ENCODE results near the gene GBX1.
A peak's percentile ranks its signal among the peaks of the same experiment; 100 is the strongest.

The GBX1 gene

DNA sequence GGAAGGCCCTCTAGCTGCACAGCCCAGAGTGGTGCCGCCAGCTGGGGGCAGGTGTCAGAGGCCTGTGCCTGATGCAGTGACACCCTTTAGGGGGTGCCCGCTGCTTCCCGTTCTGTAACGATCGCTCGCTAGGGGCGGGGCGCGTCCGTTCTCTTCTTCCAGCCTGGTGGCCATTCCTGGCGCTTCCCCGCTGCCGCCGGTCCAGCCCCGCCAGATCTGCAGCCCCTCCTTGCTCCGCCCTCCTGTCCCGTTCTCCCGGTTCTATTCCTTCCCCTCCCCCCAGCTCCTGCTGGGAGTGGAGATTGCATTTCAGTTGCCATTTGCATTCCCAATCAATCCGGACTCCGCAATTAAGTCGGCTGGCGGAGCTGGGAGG, 42.0 kb downstream of the GBX1 start:
- peak; percentile 69 to 92 for DNase-seq

DNA sequence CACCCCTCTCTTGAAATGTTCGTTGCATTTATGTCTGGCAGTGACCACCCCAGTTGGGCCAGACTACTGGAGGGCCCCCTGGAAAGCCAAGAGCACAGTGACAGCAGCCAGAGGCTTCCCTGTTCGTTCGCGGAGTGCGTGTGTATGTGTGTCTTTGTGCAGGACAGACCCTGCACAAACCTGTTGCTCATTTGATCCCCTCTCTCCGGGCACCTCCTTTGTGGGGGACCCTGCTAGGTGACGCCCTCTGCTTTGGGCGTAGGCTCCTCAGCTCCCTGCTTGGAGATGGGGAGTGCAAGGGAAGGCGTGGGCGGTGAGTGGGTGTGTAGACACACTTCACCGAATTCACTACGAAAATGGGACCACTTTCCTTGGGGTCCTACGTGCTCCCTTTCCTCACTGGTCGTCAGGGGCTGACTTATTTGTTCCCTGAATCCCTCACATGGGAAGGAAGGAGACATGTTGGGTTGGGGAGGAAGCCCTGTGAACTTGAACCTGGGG, 42.5 kb downstream of the GBX1 start:
- DNase-seq = no peak

DNA sequence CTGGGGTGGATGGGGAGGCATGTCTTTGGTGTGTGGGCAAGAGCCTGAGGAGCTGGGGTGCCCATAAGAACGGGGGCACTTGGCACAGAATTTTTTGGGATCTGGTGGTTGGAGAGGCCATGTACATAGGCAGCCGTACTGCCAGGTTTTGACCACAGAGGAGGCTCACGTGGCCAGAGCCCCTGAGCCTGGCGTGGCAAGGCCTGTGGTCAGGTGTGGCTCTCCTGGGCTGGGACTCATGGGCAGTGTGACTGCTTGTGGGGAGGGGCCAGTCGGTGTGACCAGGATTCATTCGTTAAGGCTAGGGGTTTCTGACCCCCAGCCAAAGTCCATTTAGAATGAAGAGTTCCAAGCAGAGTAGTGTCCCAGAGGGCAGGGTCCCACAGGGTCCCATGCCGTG, 43.0 kb downstream of the GBX1 start:
- DNase-seq = no peak

DNA sequence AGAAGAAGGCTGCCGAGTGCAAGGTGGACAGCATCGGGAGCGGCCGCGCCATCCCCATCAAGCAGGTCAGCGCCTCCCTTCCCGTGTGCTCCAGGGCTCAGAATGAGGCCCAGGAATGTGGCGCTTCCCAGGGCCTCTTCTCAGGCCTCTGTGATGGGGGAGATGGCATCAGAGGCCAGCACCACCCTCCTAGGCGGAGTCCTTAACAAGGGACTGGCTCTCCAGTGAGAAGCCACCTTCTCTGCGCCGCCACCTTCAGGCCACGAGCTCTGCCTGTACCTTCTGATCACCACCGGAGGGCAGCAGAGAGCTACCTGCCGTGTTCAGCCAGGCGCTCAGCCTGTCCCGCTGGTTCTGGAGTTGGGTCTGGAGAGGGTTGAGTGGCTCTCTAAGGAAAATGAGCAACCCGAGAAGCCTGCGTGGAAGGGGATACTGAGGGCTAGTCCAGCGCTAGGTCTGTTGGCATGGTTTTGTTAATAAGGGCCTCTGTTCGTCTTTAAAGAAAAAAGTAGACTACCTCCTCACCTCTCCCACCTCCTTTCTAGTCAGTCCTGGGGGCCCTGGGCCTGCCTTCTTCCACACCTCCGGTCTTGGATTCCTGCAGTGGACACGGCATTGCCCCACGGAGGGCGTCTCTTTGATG, 43.6 kb downstream of the GBX1 start:
- DNase-seq = peak; percentile 70 to 90

DNA sequence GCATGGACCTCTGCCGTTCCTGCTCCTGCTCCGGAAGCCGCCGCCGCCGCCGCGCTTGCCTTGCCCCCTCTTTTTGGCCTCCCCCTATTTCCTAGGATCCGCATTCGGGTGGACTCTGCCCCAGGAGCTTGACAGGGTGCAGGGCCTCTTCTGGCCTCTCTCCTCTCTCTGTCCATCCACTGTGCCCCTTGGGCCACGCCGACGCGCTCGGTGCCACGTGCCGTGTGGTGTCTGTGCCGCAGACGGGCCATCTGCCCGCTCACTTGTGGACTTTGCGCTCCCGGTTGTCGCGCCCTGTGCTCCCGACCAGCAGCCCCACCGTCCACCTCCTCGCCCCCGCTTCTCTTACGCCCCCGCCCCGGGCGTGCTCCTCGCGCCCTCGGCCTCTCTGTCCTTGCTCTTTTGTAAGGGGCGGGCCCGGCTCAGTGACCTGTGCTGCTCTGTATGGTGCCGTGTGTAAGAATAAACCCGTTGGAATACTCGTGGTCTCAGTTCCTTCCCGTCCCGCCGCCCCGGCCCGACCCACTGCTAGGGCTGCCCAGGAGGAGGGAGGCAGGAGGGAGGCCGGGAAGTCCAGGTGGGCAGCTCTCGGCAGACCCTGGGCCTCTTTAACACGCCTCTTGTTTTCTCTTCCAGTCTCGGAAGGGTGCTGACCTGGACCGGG, 44.2 kb downstream of the GBX1 start:
- no peak for DNase-seq

DNA sequence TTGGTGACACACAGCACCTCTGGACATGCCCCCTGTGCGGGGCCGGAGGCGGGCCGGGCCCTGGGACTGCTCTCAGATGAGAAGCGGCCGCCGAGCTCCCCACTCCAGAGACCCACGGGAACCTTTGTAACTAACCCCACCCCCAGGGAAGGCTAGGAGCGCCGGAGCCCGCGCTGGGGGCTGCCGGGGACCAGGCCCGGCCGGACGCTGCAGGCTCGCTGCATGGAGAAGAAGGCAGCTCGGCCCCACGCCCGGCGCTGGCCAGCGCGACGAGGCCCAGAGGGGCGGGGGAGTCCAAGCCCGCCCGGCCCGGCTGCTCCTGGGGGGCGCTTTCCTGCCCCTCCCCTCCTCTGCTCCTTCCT, 44.7 kb downstream of the GBX1 start:
- DNase-seq = no peak

DNA sequence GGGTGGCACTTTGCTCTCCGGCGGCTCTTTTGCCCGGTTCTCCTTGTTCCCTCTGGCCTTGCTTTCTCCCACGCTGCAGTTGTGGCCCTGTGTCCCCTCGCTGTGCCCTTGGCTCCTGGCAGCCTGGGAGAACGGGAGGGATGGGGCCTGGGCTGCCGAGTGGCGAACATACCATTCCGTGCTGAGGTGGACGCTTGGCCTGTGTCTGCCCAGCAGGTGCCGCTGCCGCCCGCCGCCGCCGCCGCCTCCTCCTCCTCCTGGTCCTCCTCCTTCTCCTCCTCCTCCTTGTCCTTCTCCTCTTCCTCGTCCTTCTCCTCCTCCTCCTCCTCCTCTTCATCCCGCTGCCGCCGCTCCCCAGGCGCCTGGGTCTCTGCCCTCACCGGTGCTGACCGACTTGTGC, 45.2 kb downstream of the GBX1 start:
- no peak for DNase-seq

DNA sequence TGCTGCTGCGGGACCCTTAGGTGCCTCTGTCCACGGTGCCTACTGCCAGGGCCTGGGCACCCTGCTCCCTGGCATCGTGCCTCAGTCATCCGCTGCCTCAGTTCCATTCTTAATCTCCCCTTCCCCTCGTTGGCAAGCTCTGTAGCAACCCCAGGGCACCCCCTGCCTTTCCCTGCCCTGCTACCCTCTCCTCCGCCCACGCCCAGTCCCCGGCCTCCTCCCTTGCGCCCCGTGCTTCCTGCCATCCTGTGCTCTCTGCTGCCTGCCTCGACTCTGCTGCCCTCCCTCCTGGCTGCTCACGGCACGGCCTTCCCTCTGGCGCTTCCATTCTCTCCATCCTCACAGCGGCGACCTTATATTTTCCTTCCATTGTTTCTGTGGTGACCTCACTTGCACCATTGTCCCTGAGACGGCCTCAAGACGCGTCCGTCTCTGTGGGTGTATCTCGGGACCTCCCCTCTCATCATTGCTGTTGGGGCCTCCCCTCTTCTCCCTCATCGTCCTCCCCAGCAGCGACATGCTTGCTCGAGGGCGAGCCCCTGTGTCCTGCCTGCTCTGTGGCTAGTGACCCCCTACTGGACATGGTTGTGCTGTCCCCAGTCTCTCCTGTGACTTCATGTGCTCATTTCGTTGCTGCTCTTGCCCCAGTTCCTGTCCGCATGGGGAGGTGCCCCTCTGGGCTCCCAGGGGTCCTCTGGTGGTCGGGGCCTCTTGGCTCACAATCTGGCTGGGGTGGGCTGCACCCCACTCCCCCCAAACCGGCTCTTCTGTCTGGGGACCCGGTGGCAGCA, 45.9 kb downstream of the GBX1 start:
- DNase-seq = no peak

DNA sequence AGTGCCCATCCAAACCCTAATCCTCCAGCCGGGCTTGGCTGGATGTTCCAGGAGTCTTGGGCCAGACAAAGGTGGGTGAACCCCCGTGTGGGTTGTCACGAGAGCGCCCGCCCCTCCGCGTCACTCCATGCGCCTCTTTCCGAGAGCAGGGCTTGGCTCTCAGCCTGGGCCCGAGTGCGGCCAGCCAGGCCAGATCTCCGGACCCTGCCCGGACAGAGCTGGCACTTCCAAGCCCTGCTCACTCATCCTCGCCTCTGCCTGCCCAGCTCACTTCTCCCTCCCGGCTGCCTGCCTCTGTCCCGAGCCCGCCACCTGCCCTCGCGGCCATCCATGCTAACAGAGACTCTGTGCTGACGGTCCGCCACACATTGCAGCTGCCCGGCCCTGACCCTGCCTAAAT, 46.6 kb downstream of the GBX1 start:
- no peak for DNase-seq

DNA sequence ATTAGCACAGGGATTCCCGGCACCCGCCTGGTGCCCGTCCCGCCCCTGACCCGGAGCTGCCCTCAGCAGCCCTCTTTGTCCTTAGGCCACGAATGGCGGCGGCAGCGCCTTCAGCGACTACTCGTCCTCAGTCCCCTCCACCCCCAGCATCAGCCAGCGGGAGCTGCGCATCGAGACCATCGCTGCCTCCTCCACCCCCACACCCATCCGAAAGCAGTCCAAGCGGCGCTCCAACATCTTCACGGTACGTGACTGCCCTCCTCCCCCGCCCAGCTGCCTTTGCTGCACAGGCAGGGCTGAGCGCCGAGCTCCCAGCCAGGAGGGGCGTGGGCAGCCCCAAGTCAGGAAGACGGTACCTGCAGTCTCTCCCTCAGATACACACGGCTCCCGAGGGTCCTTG, 47.6 kb downstream of the GBX1 start:
- no peak for DNase-seq

DNA sequence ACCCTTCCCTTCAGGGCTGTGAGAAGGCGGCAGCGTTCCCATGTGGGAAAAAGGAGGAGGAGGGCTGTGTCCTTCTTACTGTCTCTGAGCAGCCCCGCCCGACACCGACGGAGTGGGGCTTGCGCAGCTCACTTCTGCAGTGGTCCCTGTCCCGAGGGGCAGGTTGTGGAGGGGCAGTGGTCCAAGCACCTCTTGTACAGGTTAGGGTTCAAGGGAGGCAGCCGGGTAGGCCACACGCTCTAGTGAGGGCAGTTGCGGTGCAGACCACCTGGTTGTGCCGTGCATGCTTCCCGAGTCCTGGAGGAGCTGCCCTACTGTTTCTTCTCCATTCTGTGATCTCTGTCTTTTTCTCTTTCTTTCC, 48.5 kb downstream of the GBX1 start:
- no peak for DNase-seq

DNA sequence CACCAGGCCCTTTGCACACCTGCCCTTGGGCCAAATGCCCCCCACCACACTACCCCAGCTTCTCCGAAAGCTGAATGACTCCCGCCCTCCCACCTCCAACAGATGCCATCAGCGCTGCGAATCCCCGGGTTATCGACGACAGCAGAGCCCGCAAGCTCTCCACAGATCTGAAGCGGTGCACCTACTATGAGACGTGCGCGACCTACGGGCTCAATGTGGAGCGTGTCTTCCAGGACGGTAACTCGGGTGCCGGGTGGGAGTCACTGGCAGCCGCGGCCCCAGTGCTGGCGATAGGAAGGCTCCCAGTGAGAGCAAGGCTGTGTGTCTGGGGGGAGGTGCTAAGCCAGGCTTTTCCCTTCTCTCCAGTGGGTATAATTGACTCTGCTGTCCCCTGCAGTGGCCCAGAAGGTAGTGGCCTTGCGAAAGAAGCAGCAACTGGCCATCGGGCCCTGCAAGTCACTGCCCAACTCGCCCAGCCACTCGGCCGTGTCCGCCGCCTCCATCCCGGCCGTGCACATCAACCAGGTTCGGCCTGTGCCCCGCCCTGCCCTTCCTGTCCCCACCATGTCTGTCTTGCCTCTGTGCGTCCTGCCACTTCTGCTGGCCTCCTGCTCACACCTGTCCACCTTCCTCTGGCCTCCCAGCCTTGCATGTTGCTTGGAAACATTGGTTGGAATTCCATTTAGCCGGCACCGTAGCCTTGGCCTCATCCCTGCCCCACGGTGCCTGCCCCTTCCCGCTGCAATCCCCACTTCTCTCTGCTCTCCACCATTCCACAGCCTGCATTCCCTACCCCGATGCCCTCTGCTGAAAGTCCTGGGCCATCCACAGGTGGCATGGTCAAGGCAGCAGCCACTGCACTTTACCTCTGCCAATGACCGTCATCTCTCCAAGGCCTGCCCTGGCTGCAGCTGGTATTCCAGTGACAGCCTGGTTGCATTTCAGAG, 49.1 kb downstream of the GBX1 start:
- no peak for DNase-seq

DNA sequence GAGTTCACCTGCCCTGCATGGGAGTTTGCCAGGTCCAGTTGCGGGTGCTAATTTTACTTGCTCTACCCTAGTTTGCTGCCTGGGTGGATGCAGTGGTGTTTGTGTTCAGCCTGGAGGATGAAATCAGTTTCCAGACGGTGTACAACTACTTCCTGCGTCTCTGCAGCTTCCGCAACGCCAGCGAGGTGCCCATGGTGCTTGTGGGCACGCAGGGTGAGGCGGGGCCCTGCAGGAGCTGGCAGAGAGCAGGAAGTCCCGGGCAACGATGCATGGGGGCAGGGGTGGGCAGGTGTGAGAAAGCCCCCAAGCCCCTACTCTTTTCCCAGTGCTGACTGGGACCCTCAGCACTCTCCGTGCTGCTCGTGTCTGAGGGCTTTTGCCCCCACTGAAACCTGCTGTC, 49.9 kb downstream of the GBX1 start:
- DNase-seq = no peak

DNA sequence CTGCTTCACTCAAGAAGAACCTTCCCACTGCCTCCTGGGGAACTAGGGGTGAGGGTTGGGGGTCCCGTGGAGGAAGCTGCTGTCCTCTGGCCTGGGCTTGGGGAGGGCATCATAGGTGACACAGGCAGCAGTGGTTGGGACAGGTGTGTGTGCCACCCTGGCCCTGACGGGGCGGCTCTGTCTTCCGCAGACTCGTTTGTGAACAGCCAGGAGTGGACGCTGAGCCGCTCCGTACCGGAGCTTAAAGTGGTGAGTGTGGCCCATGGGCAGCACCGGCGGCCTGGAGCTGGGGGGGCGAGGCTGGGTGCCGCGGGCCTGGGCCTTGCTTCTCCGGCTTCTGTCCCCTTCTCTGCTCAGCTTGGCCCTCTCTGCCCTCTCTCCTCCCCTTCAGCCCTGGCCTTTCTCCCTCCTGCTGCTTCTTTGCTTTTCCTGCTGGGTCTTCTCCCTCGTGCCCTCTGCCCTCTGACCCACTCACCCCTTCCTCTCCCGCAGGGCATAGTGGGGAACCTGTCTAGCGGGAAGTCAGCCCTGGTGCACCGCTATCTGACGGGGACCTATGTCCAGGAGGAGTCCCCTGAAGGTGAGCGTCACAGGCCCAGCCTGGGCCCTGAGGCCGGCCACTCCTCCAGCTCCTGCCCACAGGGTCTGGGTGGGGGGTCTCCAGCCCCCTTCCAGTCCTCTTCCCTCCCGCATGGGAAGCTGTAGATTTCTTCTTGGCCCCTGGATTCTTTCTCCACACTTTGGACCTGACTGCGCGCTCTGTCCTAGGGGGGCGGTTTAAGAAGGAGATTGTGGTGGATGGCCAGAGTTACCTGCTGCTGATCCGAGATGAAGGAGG, 50.7 kb downstream of the GBX1 start:
- no peak for DNase-seq

DNA sequence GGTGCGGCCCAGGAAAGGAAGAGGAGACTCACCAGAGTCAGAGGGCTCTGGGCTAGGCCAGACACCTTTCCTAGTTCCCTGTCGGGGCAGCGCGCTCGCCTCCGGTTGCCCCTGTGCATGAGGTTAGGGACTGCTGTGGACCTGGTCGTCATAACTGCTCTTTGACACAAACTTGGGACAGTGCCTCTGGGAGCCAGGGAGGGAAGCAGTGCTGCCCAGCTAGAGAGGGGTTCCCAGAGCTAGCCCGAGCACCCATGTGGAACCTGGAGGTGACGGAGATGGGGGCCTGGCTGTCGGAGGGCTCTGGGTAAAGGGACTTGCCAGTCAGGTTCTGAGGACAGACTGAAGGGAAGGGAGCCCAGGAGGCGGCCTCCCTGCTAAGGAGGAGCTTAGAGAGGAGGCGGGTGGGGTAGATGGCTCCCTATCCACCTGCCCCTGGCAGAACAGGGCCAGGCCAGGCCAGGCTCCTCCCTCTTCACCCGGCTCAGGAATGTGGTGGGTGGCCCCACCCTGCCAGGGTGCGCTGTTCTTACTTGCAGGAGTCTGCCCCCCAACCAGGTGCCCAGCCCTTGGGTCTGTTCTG, 51.6 kb downstream of the GBX1 start:
- DNase-seq = peak in 1 of 2 experiments; percentile 44

DNA sequence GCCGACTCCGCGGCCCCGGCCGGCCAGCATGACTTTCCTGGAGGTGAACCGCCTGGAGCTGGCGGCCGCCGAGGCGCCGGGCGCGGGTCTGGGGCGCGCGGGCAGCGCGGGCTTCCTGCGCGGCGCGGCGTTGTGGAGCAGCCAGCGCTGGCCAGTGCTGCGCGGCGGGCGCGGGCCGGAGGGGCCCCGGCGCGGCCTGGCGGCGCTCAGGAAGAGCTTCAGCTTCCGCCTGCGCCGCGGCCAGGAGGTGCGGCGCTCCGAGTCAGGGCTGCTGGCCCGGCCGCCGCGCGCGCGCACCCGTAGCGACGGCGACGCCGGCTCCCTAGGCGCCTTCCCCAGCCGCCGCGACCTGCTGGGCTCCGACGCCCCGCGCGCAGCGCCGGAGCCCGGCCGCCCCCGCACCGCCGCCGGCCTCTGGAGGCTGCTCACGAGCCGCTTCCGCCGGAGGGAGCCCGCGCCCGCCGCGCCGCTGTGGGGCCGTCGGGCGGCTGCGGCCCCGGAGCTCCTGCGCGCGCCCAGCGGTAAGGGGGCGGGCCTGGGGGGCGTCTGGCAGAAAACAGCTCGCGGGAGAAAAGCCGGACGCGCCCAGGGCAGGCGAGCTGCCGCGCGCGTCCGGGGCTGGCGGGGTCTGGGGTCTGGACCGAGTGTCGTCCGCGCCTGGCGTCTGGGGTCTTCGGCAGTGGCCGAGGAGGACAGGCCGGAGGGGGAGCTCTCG, 52.2 kb downstream of the GBX1 start:
- DNase-seq = no peak

DNA sequence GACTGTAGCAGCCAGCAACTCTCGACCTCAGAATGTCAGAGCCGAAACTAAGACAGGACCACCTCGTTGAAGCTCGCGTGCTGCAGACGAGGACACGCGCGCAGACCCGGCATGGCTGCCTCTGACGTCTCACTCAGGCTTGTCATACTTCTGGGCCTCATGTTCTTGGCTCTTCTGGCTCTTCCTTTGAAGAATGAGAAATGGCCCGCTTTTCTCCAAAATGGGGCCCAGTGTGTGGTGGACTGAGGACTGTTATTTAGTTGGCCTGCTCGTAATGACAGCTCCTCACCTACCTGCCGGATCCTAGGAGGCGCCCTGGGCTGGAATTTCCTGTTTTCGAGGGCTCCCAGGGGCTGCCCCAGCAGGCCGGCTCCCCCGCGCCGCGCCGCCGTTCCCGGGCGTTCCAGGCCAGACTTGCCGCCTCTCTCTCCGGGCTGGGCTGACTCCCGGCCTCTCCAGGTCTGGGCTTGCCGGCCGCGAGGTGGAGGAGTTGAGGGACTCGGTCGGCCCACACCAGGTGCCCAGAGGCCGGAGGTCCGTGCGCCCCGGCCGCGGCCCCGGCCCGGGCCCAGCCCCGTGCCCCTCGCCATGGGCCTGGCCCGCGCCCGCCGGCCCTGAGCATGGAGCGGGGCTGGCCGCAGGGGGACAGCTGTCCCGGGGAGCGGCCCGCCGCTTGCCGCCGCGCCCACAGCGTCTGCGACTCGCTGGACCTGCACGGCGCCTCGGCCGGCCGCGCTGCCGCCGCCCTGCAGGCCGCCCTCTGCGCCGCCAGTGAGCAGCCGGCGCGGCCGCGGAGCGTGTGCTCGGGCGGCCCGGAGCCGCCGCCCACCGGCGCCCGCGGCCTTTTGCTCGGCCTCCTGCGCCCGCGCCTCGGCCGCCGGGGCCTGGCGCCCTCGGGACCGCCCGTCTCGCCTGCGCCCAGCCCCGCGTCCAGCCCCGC, 53.1 kb downstream of the GBX1 start:
- DNase-seq = peak in 1 of 2 experiments; percentile 48

DNA sequence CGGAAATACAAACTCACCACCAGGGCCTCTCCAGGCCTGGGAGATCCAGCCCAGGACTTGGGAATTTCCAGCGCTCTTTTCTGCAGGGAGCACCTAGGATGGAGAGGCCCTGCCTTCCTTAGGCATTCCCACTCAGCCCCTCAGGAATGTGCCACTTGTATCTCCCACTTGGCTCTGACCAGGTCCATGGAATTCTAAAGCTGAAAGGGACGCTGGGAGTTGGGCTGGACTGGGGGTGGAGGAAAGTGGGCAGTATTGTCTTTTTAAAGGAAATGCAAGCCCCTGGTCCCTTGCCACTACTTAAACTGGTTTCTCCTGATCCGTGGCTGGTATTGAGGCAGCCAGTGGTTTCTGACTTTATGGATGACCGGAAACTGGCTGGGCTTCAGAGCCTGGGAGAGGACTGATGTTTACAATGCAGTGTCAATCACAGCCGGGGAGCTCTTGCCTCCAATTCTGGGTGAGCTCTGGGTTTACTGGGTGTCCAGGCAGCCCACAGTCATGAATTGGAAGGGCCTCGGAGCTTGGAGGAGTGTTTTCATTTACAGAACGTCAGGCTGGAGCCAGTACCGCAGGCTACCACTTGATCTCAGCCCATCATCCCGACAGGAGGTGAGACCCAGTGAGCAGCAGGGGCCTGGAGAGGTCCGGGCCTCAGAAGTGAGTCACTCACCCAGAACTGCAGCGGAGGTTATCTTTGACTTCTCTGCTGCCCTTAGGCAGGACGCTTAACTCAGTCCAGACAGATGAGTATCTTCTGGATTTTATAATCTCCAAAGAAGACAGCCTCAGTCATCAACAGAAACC, 53.9 kb downstream of the GBX1 start:
- peak in 1 of 2 experiments; percentile 16 for DNase-seq

Data from NCI-H526 (cell line).